NCI-H1105 treated with DMSO at 0.1 percent for 48 hours (cell line): ENCODE data around the gene ZFYVE26.
A peak's percentile ranks its signal among the peaks of the same experiment; 100 is the strongest.
"Not testable (repeated sequence)": the region's sequence is repeated elsewhere in the genome, so short reads cannot be mapped to it uniquely, and the experiment has no call there.

ENCODE experiments used
- DNase-seq: peaks from one replicate; lab custom pipeline; 2025; lab: John Stamatoyannopoulos, UW

ZFYVE26 gene

GRCh38 chr14:67816326-67817002 lies at the start of gene ZFYVE26:
Gene ZFYVE26 (minus strand): TSS chr14:67816590. CDS start chr14:67815963, 627 bp downstream.
- peak; percentile 99 for DNase-seq

- no peak for DNase-seq
These were observed 46.8 kb upstream of the ZFYVE26 start for GRCh38 chr14:67863223-67863622.

- DNase-seq: no peak
These were observed 42.9 kb upstream of the ZFYVE26 start for GRCh38 chr14:67859169-67859749.

GRCh38 chr14:67857778-67858350 lies 41.5 kb upstream of the ZFYVE26 start:
- DNase-seq: no peak

GRCh38 chr14:67856827-67857226 lies 40.4 kb upstream of the ZFYVE26 start:
- DNase-seq: no peak

GRCh38 chr14:67853715-67854114 lies 37.3 kb upstream of the ZFYVE26 start:
- DNase-seq: no peak

- DNase-seq: no peak
These were observed 36.7 kb upstream of the ZFYVE26 start for GRCh38 chr14:67852926-67853604.

- no peak for DNase-seq
These were observed 35.5 kb upstream of the ZFYVE26 start for GRCh38 chr14:67851785-67852410.

GRCh38 chr14:67850066-67850830 lies 33.9 kb upstream of the ZFYVE26 start:
- DNase-seq: no peak

GRCh38 chr14:67846029-67846610 lies 29.7 kb upstream of the ZFYVE26 start:
- DNase-seq: no peak

GRCh38 chr14:67837011-67837624 lies 20.7 kb upstream of the ZFYVE26 start:
- peak; percentile 64 for DNase-seq

GRCh38 chr14:67835596-67835995 lies 19.2 kb upstream of the ZFYVE26 start:
- no peak for DNase-seq

- no peak for DNase-seq
These were observed 17.0 kb upstream of the ZFYVE26 start for GRCh38 chr14:67833403-67833802.

GRCh38 chr14:67831113-67831512 lies 14.7 kb upstream of the ZFYVE26 start:
- DNase-seq: no peak

- DNase-seq: no peak
These were observed 4.7 kb upstream of the ZFYVE26 start for GRCh38 chr14:67821121-67821520.

GRCh38 chr14:67820428-67820971 lies 4.1 kb upstream of the ZFYVE26 start:
- peak; percentile 10 for DNase-seq

- peak; percentile 83 for DNase-seq
These were observed 3.4 kb upstream of the ZFYVE26 start, which contains the start of gene RAD51B for GRCh38 chr14:67819563-67820421. Gene RAD51B (plus strand): TSS chr14:67819779.

GRCh38 chr14:67818476-67818875 lies 2.1 kb upstream of the ZFYVE26 start:
- not testable (repeated sequence) for DNase-seq

GRCh38 chr14:67817750-67818438 lies 1.5 kb upstream of the ZFYVE26 start:
- no peak for DNase-seq
